ENCODE data around the gene CHN2. TPM values are rescaled to one million over a fixed set of nuclear protein-coding genes. Genes with fewer than 3 reads are reported as not detected.

The CHN2 gene
- total RNA-seq, 1 donor from 2014 or later = 8.0 TPM

- Mint-ChIP-seq H3K9me3 (no peaks in the 10 kb centered on the region), H3K27ac (no peak overlapping the region), H3K4me1 (no peaks in the 10 kb centered on the region), H3K27me3 (ENCODE audit: low read depth) (peaks cover under 1% of the 10 kb centered on the region), H3K36me3 (no peaks in the 10 kb centered on the region), H3K4me3 (no peak overlapping the region)
- no peak for DNase-seq (ENCODE audit: low spot score in 2 of 2, unreplicated experiment in 2 of 2)
- TF ChIP-seq, protein P1, sequence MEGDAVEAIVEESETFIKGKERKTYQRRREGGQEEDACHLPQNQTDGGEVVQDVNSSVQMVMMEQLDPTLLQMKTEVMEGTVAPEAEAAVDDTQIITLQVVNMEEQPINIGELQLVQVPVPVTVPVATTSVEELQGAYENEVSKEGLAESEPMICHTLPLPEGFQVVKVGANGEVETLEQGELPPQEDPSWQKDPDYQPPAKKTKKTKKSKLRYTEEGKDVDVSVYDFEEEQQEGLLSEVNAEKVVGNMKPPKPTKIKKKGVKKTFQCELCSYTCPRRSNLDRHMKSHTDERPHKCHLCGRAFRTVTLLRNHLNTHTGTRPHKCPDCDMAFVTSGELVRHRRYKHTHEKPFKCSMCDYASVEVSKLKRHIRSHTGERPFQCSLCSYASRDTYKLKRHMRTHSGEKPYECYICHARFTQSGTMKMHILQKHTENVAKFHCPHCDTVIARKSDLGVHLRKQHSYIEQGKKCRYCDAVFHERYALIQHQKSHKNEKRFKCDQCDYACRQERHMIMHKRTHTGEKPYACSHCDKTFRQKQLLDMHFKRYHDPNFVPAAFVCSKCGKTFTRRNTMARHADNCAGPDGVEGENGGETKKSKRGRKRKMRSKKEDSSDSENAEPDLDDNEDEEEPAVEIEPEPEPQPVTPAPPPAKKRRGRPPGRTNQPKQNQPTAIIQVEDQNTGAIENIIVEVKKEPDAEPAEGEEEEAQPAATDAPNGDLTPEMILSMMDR (IDR thresholded peaks at IDR 0.05; ENCODE audit: unreplicated experiment) = no peak
Measured at GRCh38 chr7:29413626-29414136, 219.1 kb downstream of the CHN2 start.

- Mint-ChIP-seq H3K27me3 (ENCODE audit: low read depth) (no peaks in the 10 kb centered on the region), H3K27ac (no peak overlapping the region), H3K4me1 (no peaks in the 10 kb centered on the region), H3K9me3 (no peaks in the 10 kb centered on the region), H3K36me3 (no peaks in the 10 kb centered on the region), H3K4me3 (no peak overlapping the region)
- no peak for DNase-seq (ENCODE audit: low spot score in 2 of 2, unreplicated experiment in 2 of 2)
- TF ChIP-seq, protein P1 (IDR thresholded peaks at IDR 0.05; ENCODE audit: unreplicated experiment) = no peak
Measured at GRCh38 chr7:29414216-29414615, 219.6 kb downstream of the CHN2 start.

GRCh38 chr7:29415215-29415614 lies 220.6 kb downstream of the CHN2 start:
- no peak for DNase-seq (ENCODE audit: low spot score in 2 of 2, unreplicated experiment in 2 of 2)
- Mint-ChIP-seq H3K27ac (no peak overlapping the region), H3K9me3 (no peaks in the 10 kb centered on the region), H3K27me3 (ENCODE audit: low read depth) (no peaks in the 10 kb centered on the region), H3K36me3 (no peaks in the 10 kb centered on the region), H3K4me1 (no peaks in the 10 kb centered on the region), H3K4me3 (no peak overlapping the region)
- TF ChIP-seq, protein P1 (IDR thresholded peaks at IDR 0.05; ENCODE audit: unreplicated experiment) = no peak

- TF ChIP-seq, protein P1 (IDR thresholded peaks at IDR 0.05; ENCODE audit: unreplicated experiment) = no peak
- Mint-ChIP-seq H3K36me3 (no peaks in the 10 kb centered on the region), H3K9me3 (no peaks in the 10 kb centered on the region), H3K27me3 (ENCODE audit: low read depth) (no peaks in the 10 kb centered on the region), H3K27ac (no peak overlapping the region), H3K4me1 (no peaks in the 10 kb centered on the region), H3K4me3 (no peak overlapping the region)
- no peak for DNase-seq (ENCODE audit: low spot score in 2 of 2, unreplicated experiment in 2 of 2)
Measured at GRCh38 chr7:29416276-29416937, 221.8 kb downstream of the CHN2 start.

GRCh38 chr7:29416938-29417305 lies 222.3 kb downstream of the CHN2 start:
- Mint-ChIP-seq H3K27ac (no peak overlapping the region), H3K9me3 (no peaks in the 10 kb centered on the region), H3K36me3 (no peaks in the 10 kb centered on the region), H3K27me3 (ENCODE audit: low read depth) (no peaks in the 10 kb centered on the region), H3K4me1 (no peaks in the 10 kb centered on the region), H3K4me3 (no peak overlapping the region)
- TF ChIP-seq, protein P1 (IDR thresholded peaks at IDR 0.05; ENCODE audit: unreplicated experiment) = no peak
- no peak for DNase-seq (ENCODE audit: low spot score in 2 of 2, unreplicated experiment in 2 of 2)
